K562 (cell line): ENCODE measurements around the gene ARHGAP28.

Source experiments
- GATAD2B ChIP-seq: fragments of 450-650 bp; IDR thresholded peaks from 2 replicates; pipeline ENCODE4 v1.6.1; 2017; ENCODE audit warnings: mild to moderate bottlenecking, borderline replicate concordance
- NCOA4 ChIP-seq: fragments of 450-650 bp; IDR thresholded peaks from 2 replicates; pipeline ENCODE4 v1.6.1; 2018; ENCODE audit warnings: mild to moderate bottlenecking; ENCODE audit not compliant: partially characterized antibody
- PYGO2 ChIP-seq: fragments of 450-650 bp; IDR thresholded peaks from 2 replicates; pipeline ENCODE4 v1.6.1; 2016; ENCODE audit warnings: mild to moderate bottlenecking, missing genetic modification characterization, moderate library complexity, missing compliant biosample characterization
- RAD21 ChIP-seq, 2 experiments: fragments of 250-450 bp in 1 of 2; fragments of 450-650 bp in 1 of 2; sonication (Bioruptor Pico) in 1 of 2; formaldehyde crosslinking in 1 of 2; IDR thresholded peaks in 1 of 2; conservative IDR thresholded peaks in 1 of 2; 2 replicates each; pipeline versions ENCODE4 v1.4.0 to v1.8.0; 2020 to 2022; ENCODE audit warnings: mild to moderate bottlenecking in 2 of 2, moderate library complexity in 1 of 2
- TF ChIP-seq, protein P1 (sequence below): fragments of 200-800 bp; sonication (Bioruptor generic); IDR thresholded peaks from 2 replicates; pipeline ENCODE4 v1.6.1; 2017; ENCODE audit warnings: missing genetic modification characterization, missing compliant biosample characterization
- TF ChIP-seq, protein P2 (sequence below): sonication (generic); formaldehyde crosslinking; IDR thresholded peaks from 2 replicates; pipeline ENCODE4 v1.9.0; 2022; ENCODE audit warnings: mild to moderate bottlenecking, missing genetic modification reagents
- TF ChIP-seq, protein P3 (sequence below): fragments of 250-450 bp; sonication (Bioruptor Pico); IDR thresholded peaks from 2 replicates; pipeline ENCODE4 v1.5.0; 2021; ENCODE audit warnings: mild to moderate bottlenecking, borderline replicate concordance

DNA sequence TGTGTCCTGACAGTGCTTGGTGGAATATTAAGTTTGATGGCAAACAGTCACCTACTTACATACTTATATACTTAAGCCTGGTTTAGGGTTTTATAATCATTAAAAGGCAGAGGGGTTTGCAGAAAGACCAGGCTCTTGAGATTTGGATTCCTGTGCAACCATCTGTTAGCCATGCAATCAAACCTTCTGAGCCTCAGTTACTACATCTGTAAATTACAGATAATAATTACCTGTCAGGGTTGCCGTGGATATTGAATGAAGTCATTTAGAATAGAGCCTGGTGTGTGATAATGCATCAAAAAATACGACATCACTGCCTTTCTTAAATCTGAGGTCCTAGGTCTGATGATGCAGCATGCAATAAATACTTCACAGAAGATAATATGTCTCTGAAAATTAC, 152.9 kb downstream of the ARHGAP28 start:
- no peak for TF ChIP-seq NCOA4
- no peak for TF ChIP-seq GATAD2B
- no peak for TF ChIP-seq PYGO2 (tag)
- TF ChIP-seq, protein P1, sequence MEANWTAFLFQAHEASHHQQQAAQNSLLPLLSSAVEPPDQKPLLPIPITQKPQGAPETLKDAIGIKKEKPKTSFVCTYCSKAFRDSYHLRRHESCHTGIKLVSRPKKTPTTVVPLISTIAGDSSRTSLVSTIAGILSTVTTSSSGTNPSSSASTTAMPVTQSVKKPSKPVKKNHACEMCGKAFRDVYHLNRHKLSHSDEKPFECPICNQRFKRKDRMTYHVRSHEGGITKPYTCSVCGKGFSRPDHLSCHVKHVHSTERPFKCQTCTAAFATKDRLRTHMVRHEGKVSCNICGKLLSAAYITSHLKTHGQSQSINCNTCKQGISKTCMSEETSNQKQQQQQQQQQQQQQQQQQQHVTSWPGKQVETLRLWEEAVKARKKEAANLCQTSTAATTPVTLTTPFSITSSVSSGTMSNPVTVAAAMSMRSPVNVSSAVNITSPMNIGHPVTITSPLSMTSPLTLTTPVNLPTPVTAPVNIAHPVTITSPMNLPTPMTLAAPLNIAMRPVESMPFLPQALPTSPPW = no peak
- TF ChIP-seq, protein P2, sequence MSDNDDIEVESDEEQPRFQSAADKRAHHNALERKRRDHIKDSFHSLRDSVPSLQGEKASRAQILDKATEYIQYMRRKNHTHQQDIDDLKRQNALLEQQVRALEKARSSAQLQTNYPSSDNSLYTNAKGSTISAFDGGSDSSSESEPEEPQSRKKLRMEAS (CRISPR knock-in tag) = no peak
- no peak for TF ChIP-seq RAD21 (CRISPR knock-in tag; conservative IDR thresholded peaks at IDR 0.05 in 1 of 2, IDR thresholded peaks at IDR 0.05 in 1 of 2)
- TF ChIP-seq, protein P3, sequence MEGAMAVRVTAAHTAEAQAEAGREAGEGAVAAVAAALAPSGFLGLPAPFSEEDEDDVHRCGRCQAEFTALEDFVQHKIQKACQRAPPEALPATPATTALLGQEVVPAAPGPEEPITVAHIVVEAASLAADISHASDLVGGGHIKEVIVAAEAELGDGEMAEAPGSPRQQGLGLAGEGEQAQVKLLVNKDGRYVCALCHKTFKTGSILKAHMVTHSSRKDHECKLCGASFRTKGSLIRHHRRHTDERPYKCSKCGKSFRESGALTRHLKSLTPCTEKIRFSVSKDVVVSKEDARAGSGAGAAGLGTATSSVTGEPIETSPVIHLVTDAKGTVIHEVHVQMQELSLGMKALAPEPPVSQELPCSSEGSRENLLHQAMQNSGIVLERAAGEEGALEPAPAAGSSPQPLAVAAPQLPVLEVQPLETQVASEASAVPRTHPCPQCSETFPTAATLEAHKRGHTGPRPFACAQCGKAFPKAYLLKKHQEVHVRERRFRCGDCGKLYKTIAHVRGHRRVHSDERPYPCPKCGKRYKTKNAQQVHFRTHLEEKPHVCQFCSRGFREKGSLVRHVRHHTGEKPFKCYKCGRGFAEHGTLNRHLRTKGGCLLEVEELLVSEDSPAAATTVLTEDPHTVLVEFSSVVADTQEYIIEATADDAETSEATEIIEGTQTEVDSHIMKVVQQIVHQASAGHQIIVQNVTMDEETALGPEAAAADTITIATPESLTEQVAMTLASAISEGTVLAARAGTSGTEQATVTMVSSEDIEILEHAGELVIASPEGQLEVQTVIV (CRISPR knock-in tag) = no peak
